ENCODE measurements around the gene PPIG.
"Not testable (repeated sequence)": the region's sequence is repeated elsewhere in the genome, so short reads cannot be mapped to it uniquely, and the experiment has no call there.

The PPIG gene

DNA sequence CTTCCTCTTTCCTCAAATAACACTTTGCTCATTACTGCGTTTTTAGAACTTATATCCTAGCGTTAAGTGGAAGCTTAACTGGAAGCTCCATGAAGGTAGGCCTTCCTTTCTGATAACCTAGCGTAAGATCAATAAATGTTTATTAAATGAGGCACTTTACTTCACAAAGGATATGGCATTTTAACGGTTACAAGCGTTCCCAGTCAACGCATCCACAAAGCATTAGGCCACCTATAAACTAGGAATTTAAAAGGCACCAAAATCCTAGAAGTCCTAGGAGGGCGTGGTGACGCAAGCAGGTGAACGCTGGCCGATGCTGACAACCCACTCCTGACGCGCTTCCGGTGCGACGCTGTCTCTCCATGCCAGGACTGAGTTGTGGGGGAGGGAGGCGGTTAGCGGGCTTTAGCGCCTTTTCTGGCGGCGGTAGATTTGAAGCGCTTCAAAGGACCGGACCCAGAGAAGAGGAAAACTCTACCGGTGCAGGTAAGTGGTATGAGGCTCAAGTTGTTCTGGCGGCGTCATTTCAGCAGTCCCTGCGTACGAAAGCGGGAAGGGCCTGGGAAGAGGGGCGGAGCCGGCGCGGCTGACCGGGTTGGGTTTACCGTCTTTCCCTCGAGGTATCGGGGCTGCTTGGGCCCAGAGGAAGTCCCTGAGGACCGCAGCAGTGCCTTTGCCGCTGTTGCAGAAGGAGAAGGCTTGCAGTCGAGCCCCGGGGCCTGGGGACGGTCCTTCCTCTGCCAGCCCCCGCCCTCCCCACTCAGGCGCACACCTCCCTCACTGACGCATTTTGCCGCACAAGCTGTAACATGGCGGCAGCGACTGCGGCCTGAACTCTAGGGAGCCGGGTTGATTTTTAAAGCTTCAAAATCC lies at the start of gene PPIG:
PPIG (plus strand) TSS at position 347 of the 873 bp plus-strand sequence. CDS start 19,691 bp downstream, outside the sequence.
- FAIRE-seq: no peak

- FAIRE-seq: not testable (repeated sequence)
Observed at GRCh38 chr2:169539460-169539859, 44.7 kb upstream of the PPIG start.

DNA sequence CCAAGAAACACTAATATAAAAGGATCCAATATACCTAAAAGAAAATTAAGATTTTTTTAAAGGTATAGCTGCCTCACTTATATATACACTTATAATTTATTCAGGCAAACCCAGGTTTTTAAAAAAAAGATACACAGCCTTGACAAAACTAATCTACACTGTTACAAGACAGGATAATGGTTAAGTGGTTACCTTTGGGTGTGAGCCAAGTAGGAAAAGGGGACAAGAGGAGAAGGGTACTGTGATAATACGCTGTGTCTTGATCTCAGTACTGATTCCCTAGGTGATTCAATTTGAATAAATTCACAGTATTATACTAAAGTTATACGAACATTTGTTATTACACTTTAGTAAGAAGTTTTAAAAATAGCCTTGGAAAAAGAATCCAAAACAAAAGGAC lies 44.0 kb upstream of the PPIG start:
- FAIRE-seq: no peak

- FAIRE-seq: no peak
Observed at GRCh38 chr2:169542433-169542832, 41.7 kb upstream of the PPIG start.

- FAIRE-seq: no peak
Observed at GRCh38 chr2:169546756-169547155, 37.4 kb upstream of the PPIG start.

DNA sequence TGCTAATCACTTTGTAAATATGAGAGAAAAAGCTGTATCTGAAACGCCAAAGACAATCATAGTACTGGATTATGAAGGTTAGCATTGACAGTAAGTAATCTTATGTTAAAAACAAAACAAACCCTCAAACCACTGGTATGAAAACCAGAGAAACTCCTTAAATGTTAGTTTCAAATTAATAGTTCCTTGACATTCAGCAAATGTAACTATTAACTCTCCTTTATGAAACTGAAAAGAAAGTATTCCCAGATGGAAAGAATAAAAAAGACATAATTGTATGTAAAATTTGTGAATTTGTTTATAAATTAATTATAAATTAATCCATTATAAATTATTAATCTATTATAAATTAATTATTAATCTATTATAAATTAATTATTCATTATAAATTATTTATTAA lies 22.8 kb upstream of the PPIG start:
- no peak for FAIRE-seq

DNA sequence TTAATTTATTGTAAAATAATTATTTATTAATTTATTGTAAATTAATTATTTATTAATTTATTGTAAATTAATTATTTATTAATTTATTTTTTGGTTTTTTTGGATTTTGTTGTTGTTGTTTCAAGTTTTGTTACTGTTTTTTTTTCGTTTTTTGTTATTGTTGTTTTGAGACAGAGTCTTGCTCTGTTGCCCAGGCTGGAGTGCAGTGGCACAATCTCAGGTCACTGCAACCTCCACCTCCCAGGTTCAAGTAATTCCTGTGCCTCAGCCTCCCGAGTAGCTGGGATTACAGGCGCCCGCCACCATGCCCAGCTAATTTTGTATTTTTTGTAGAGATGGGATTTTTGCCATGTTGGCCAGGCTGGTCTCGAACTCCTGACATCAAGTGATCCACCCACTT lies 22.1 kb upstream of the PPIG start:
- not testable (repeated sequence) for FAIRE-seq

- FAIRE-seq: no peak
Observed at GRCh38 chr2:169562519-169562918, 21.6 kb upstream of the PPIG start.

DNA sequence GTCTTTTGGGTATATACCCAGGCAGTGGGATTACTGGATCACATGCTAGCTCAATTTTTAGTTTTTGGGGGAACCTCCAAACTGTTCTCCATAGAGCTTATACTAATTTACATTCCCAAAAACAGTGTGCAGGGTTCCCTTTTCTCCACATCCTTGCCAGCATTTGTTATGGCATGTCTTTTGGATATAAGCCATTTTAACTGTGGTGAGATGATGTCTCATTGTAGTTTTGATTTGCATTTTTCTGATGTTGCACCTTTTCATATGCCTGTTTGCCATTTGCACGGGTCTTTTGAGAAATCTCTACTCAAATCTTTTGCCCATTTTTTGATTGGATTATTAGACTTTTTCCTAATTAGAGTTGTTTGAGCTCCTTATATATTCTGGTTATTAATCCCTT lies 18.5 kb upstream of the PPIG start:
- FAIRE-seq: no peak

GRCh38 chr2:169569948-169570347 lies 14.2 kb upstream of the PPIG start:
- FAIRE-seq: no peak

DNA sequence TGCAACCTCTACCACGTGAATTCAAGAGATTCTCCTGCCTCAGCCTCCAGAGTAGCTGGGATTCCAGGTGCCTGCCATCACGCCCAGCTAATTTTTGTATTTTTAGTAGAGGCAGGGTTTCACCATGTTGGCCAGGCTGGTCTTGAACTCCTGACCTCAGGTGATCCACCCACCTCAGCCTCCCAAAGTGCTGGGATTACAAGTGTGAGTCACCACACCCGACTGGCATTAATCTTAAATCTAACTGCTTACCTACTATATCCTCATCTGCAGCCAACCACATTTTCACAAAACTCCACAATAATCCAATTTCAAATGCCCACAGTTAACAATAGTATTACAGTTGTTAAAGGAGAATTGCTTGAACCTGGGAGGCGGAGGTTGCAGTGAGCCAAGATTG lies 13.4 kb upstream of the PPIG start:
- not testable (repeated sequence) for FAIRE-seq

DNA sequence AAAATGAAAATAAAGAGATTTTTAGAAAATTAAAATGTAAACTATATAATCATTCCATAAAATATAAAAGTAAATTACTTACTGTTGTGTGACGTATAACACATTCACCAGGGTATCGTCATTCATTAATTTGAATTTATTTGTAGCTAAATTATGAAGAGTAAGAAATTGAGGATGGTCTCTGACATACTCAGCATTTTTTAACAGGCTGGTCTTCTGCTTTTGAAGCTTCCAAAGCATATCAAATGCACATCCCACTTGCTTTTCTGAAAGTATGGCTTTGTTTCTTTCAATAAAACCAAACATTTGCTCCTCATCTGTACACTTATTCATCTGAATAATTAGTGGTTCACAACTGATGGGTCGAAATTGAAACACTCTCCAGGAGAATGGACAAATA lies 12.6 kb upstream of the PPIG start:
- no peak for FAIRE-seq

DNA sequence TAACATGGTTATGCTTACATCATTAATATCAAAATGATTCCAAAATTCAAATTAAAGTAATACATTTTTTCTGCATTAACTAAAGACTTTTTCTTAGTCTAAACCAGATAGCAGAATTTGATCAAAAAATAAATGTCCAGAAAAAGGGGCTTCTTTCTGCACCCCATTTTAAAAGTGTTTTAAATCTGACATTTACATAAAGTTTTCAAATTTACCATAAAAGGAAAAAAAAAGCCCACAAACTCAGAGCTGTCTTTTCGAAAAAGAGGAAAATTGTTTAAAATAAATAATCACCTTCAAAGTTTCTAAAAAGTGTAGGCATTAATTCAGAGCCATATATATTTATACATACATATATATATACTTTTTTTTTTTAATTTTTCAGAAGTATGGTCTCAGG lies 12.0 kb upstream of the PPIG start:
- FAIRE-seq: no peak

GRCh38 chr2:169572821-169573159 lies 11.4 kb upstream of the PPIG start:
- FAIRE-seq: no peak

DNA sequence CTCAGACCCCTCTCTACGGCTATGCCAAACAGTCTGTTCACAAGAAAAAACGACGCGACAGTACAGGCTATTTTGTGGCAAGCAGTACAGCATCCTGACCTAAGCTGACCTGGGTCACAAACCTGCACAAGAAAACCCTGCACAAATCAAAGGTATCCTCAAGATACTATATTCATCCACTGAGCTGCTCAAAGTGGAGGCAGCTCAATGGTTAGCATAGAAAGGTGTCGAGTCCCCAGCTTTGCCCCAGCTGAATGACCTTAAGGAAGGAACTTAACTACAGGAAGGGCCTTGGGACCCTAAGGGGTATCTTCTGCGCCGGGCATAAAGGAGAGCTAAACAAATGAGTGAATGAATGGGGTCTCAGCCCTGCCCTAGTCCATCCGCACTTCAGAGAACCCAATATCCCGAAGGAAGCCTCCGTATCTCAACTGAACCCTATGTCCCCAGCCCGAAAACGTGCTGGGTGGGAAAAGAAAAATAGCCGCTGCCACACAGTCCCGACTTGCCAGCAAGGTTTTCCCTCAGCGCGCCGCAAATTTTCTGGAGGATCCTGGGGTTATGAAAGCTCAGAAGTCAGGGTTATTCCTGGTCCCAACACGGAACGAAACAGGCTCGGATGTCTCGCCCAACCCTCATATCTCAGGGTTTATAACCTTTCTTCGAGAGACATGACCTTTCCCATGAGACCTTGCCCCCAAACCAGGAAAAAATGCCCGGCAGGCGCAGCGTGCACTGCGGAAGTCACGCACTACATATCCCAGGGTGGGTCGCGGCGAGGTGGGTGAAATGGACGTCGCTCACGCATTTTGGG lies 10.8 kb upstream of the PPIG start, which contains the start of gene FASTKD1:
FASTKD1 (minus strand) TSS at position 706 of the 814 bp plus-strand sequence. CDS start 1,836 bp downstream, outside the sequence.
- peak; percentile 60 for FAIRE-seq

DNA sequence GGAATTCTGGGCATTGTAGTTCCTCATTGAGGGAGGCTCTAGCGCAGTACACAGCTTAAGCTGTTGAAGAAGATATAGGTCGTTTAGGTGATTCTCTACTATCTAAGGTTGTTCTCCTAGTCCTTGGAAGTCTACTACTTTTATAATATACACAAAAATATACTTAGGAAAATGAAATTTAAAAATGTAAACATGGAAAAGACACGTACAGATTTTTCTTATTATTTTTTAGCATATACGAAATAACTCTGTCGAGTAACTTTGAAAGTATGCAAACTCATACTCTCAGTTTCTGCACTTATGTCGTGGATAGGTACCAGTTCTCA lies 10.2 kb upstream of the PPIG start:
- FAIRE-seq: no peak

- not testable (repeated sequence) for FAIRE-seq
Observed at GRCh38 chr2:169574539-169574938, 9.6 kb upstream of the PPIG start.

DNA sequence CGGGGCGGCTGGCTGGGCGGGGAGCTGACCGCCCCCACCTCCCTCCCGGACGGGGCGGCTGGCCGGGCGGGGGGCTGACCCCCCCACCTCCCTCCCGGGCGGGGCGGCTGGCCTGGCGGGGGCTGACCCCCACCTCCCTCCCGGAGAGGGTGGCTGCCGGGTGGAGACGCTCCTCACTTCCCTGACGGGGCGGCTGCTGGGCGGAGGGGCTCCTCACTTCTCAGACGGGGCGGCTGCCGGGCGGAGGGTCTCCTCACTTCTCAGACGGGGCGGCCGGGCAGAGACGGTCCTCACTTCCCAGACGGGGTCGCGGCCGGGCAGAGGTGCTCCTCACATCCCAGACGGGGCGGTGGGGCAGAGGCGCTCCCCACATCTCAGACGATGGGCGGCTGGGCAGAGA lies 8.9 kb upstream of the PPIG start:
- FAIRE-seq: not testable (repeated sequence)

- no peak for FAIRE-seq
Observed at GRCh38 chr2:169579044-169579443, 5.1 kb upstream of the PPIG start.

DNA sequence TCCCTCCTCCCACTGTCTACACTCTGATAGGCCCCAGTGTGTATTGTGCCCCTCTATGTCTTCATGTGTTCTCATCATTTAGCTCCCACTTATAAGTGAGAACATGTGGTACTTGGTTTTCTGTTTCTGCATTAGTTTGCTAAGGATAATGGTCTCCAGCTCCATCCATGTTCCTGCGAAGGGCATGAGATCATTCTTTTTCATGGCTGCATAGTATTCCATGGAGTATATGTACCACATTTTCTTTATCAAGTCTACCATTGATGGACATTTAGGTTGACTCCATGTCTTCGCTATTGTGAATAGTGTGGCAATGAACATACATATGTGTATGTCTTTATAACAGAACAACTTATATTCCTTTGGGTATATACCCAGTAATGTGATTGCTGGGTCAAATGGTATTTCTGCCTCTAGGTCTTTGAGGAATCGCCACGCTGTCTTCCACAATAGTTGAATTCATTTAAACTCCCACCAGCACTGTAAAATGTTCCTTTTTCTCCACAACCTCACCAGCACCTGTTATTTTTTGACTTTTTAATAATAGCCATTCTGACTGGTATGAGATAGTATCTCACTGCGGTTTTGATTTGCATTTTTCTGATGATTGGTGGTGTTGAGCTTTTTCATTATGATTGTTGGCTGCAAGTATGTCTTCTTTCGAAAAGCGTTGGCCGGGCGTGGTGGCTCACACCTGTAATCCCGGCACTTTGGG lies 1.4 kb upstream of the PPIG start:
- FAIRE-seq: not testable (repeated sequence)

- FAIRE-seq: no peak
Observed at GRCh38 chr2:169583518-169583917, 633 bp upstream of the PPIG start.

DNA sequence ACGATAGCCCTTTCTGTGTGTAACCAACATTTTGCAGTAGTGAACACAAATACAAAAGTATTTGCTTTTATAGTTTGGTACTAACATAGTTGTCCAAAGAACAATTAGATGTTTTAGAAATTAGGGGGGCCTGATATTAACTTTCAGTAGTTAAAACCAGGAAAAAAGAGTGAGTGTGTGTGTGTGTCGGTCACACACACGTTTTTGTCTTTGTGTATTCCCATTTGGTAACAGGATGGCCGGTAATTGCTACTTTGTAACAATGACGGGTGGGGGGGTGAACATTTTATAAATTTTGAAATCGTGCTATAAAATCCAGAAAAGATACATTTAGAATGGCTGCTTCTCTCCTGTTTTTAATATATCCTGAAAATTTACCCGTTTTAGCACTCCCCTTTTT lies 1.5 kb downstream of the PPIG start:
- no peak for FAIRE-seq

GRCh38 chr2:169590804-169591203 lies 6.7 kb downstream of the PPIG start:
- FAIRE-seq: no peak
